Measurements from ENCODE around the gene FILIP1.

The FILIP1 gene

GRCh38 chr6:75524322-75524972 is 30.8 kb upstream of the FILIP1 start:
- H3K4me3 ChIP-seq (ENCODE audit: insufficient read depth, low read depth, low read length, poor library complexity, severe bottlenecking) = no peak overlapping the region
- no peaks in the 10 kb centered on the region for H3K36me3 ChIP-seq (ENCODE audit: control insufficient read depth, insufficient read depth, low read length)
- DNase-seq = no peak
- no peaks in the 10 kb centered on the region for H3K27me3 ChIP-seq (replicated peaks; ENCODE audit: control insufficient read depth, insufficient read depth, low read length, poor library complexity, severe bottlenecking)
- no peaks in the 10 kb centered on the region for H3K9me3 ChIP-seq (ENCODE audit: control insufficient read depth, low read length)
- no peaks in the 10 kb centered on the region for H3K4me1 ChIP-seq (ENCODE audit: control insufficient read depth, insufficient read depth, low read length, poor library complexity, severe bottlenecking)
- H3K27ac ChIP-seq (ENCODE audit: insufficient read depth, low read length, poor library complexity, severe bottlenecking) = no peak overlapping the region

GRCh38 chr6:75516757-75517156 is 23.2 kb upstream of the FILIP1 start:
- Histone ChIP-seq H3K27ac (ENCODE audit: insufficient read depth, low read length, poor library complexity, severe bottlenecking) (no peak overlapping the region), H3K36me3 (ENCODE audit: control insufficient read depth, insufficient read depth, low read length) (no peaks in the 10 kb centered on the region), H3K4me3 (ENCODE audit: insufficient read depth, low read depth, low read length, poor library complexity, severe bottlenecking) (no peak overlapping the region), H3K27me3 (replicated peaks; ENCODE audit: control insufficient read depth, insufficient read depth, low read length, poor library complexity, severe bottlenecking) (no peaks in the 10 kb centered on the region), H3K4me1 (ENCODE audit: control insufficient read depth, insufficient read depth, low read length, poor library complexity, severe bottlenecking) (no peaks in the 10 kb centered on the region), H3K9me3 (ENCODE audit: control insufficient read depth, low read length) (no peaks in the 10 kb centered on the region)
- DNase-seq = no peak

GRCh38 chr6:75512591-75512990 is 19.0 kb upstream of the FILIP1 start:
- no peak for DNase-seq
- H3K27me3 ChIP-seq (replicated peaks; ENCODE audit: control insufficient read depth, insufficient read depth, low read length, poor library complexity, severe bottlenecking) = no peaks in the 10 kb centered on the region
- H3K27ac ChIP-seq (ENCODE audit: insufficient read depth, low read length, poor library complexity, severe bottlenecking) = no peak overlapping the region
- no peaks in the 10 kb centered on the region for H3K4me1 ChIP-seq (ENCODE audit: control insufficient read depth, insufficient read depth, low read length, poor library complexity, severe bottlenecking)
- no peaks in the 10 kb centered on the region for H3K36me3 ChIP-seq (ENCODE audit: control insufficient read depth, insufficient read depth, low read length)
- H3K4me3 ChIP-seq (ENCODE audit: insufficient read depth, low read depth, low read length, poor library complexity, severe bottlenecking) = no peak overlapping the region
- no peaks in the 10 kb centered on the region for H3K9me3 ChIP-seq (ENCODE audit: control insufficient read depth, low read length)

- H3K4me3 ChIP-seq (ENCODE audit: insufficient read depth, low read depth, low read length, poor library complexity, severe bottlenecking) = no peak overlapping the region
- H3K4me1 ChIP-seq (ENCODE audit: control insufficient read depth, insufficient read depth, low read length, poor library complexity, severe bottlenecking) = no peaks in the 10 kb centered on the region
- H3K27ac ChIP-seq (ENCODE audit: insufficient read depth, low read length, poor library complexity, severe bottlenecking) = no peak overlapping the region
- no peak for DNase-seq
- no peaks in the 10 kb centered on the region for H3K9me3 ChIP-seq (ENCODE audit: control insufficient read depth, low read length)
- H3K36me3 ChIP-seq (ENCODE audit: control insufficient read depth, insufficient read depth, low read length) = no peaks in the 10 kb centered on the region
- no peaks in the 10 kb centered on the region for H3K27me3 ChIP-seq (replicated peaks; ENCODE audit: control insufficient read depth, insufficient read depth, low read length, poor library complexity, severe bottlenecking)
These were observed 11.8 kb upstream of the FILIP1 start for GRCh38 chr6:75505424-75505823.

GRCh38 chr6:75504465-75505222 is 11.0 kb upstream of the FILIP1 start:
- Histone ChIP-seq H3K36me3 (ENCODE audit: control insufficient read depth, insufficient read depth, low read length) (no peaks in the 10 kb centered on the region), H3K9me3 (ENCODE audit: control insufficient read depth, low read length) (no peaks in the 10 kb centered on the region), H3K27me3 (replicated peaks; ENCODE audit: control insufficient read depth, insufficient read depth, low read length, poor library complexity, severe bottlenecking) (no peaks in the 10 kb centered on the region), H3K27ac (ENCODE audit: insufficient read depth, low read length, poor library complexity, severe bottlenecking) (no peak overlapping the region), H3K4me3 (ENCODE audit: insufficient read depth, low read depth, low read length, poor library complexity, severe bottlenecking) (no peak overlapping the region), H3K4me1 (ENCODE audit: control insufficient read depth, insufficient read depth, low read length, poor library complexity, severe bottlenecking) (no peaks in the 10 kb centered on the region)
- no peak for DNase-seq

GRCh38 chr6:75503291-75503690 is 9.7 kb upstream of the FILIP1 start:
- no peaks in the 10 kb centered on the region for H3K36me3 ChIP-seq (ENCODE audit: control insufficient read depth, insufficient read depth, low read length)
- H3K9me3 ChIP-seq (ENCODE audit: control insufficient read depth, low read length) = no peaks in the 10 kb centered on the region
- H3K27me3 ChIP-seq (replicated peaks; ENCODE audit: control insufficient read depth, insufficient read depth, low read length, poor library complexity, severe bottlenecking) = no peaks in the 10 kb centered on the region
- no peak overlapping the region for H3K4me3 ChIP-seq (ENCODE audit: insufficient read depth, low read depth, low read length, poor library complexity, severe bottlenecking)
- H3K27ac ChIP-seq (ENCODE audit: insufficient read depth, low read length, poor library complexity, severe bottlenecking) = no peak overlapping the region
- H3K4me1 ChIP-seq (ENCODE audit: control insufficient read depth, insufficient read depth, low read length, poor library complexity, severe bottlenecking) = no peaks in the 10 kb centered on the region
- DNase-seq = no peak

- Histone ChIP-seq H3K36me3 (ENCODE audit: control insufficient read depth, insufficient read depth, low read length) (no peaks in the 10 kb centered on the region), H3K9me3 (ENCODE audit: control insufficient read depth, low read length) (no peaks in the 10 kb centered on the region), H3K27ac (ENCODE audit: insufficient read depth, low read length, poor library complexity, severe bottlenecking) (no peak overlapping the region), H3K27me3 (replicated peaks; ENCODE audit: control insufficient read depth, insufficient read depth, low read length, poor library complexity, severe bottlenecking) (no peaks in the 10 kb centered on the region), H3K4me1 (ENCODE audit: control insufficient read depth, insufficient read depth, low read length, poor library complexity, severe bottlenecking) (no peaks in the 10 kb centered on the region), H3K4me3 (ENCODE audit: insufficient read depth, low read depth, low read length, poor library complexity, severe bottlenecking) (no peak overlapping the region)
- no peak for DNase-seq
These were observed 9.3 kb upstream of the FILIP1 start for GRCh38 chr6:75502884-75503283.

GRCh38 chr6:75501756-75502155 is 8.2 kb upstream of the FILIP1 start:
- no peaks in the 10 kb centered on the region for H3K9me3 ChIP-seq (ENCODE audit: control insufficient read depth, low read length)
- no peaks in the 10 kb centered on the region for H3K4me1 ChIP-seq (ENCODE audit: control insufficient read depth, insufficient read depth, low read length, poor library complexity, severe bottlenecking)
- no peak overlapping the region for H3K27ac ChIP-seq (ENCODE audit: insufficient read depth, low read length, poor library complexity, severe bottlenecking)
- no peaks in the 10 kb centered on the region for H3K36me3 ChIP-seq (ENCODE audit: control insufficient read depth, insufficient read depth, low read length)
- no peak for DNase-seq
- no peak overlapping the region for H3K4me3 ChIP-seq (ENCODE audit: insufficient read depth, low read depth, low read length, poor library complexity, severe bottlenecking)
- H3K27me3 ChIP-seq (replicated peaks; ENCODE audit: control insufficient read depth, insufficient read depth, low read length, poor library complexity, severe bottlenecking) = no peaks in the 10 kb centered on the region

- Histone ChIP-seq H3K9me3 (ENCODE audit: control insufficient read depth, low read length) (no peaks in the 10 kb centered on the region), H3K27ac (ENCODE audit: insufficient read depth, low read length, poor library complexity, severe bottlenecking) (no peak overlapping the region), H3K4me1 (ENCODE audit: control insufficient read depth, insufficient read depth, low read length, poor library complexity, severe bottlenecking) (peaks cover 5% of the 10 kb centered on the region), H3K27me3 (replicated peaks; ENCODE audit: control insufficient read depth, insufficient read depth, low read length, poor library complexity, severe bottlenecking) (no peaks in the 10 kb centered on the region), H3K4me3 (ENCODE audit: insufficient read depth, low read depth, low read length, poor library complexity, severe bottlenecking) (no peak overlapping the region), H3K36me3 (ENCODE audit: control insufficient read depth, insufficient read depth, low read length) (no peaks in the 10 kb centered on the region)
- no peak for DNase-seq
These were observed 6.0 kb upstream of the FILIP1 start for GRCh38 chr6:75499640-75500039.

GRCh38 chr6:75498862-75499261 is 5.3 kb upstream of the FILIP1 start:
- Histone ChIP-seq H3K27ac (ENCODE audit: insufficient read depth, low read length, poor library complexity, severe bottlenecking) (no peak overlapping the region), H3K27me3 (replicated peaks; ENCODE audit: control insufficient read depth, insufficient read depth, low read length, poor library complexity, severe bottlenecking) (no peaks in the 10 kb centered on the region), H3K9me3 (ENCODE audit: control insufficient read depth, low read length) (no peaks in the 10 kb centered on the region), H3K4me3 (ENCODE audit: insufficient read depth, low read depth, low read length, poor library complexity, severe bottlenecking) (no peak overlapping the region), H3K4me1 (ENCODE audit: control insufficient read depth, insufficient read depth, low read length, poor library complexity, severe bottlenecking) (peaks cover 5% of the 10 kb centered on the region), H3K36me3 (ENCODE audit: control insufficient read depth, insufficient read depth, low read length) (no peaks in the 10 kb centered on the region)
- DNase-seq = no peak

Measured in effector memory CD4-positive, alpha-beta T cell (primary cell).